H9 (cell line): ENCODE data around the gene GBGT1. TPM values are rescaled to one million over a fixed set of nuclear protein-coding genes. Genes with fewer than 3 reads are reported as not detected.

Source experiments
- DNase-seq: peaks from one replicate; pipeline ENCODE4 v3.0.0-alpha.2; 2017
- H2AFZ ChIP-seq: one replicate; pipeline ENCODE4 v1.6.1; 2013; ENCODE audit warnings: mild to moderate bottlenecking, low read length, control low read depth, moderate library complexity
- H2AK5ac ChIP-seq: 2 replicates; pipeline ENCODE4 v1.6.1; 2013; ENCODE audit warnings: low read length, control low read depth, mixed read lengths; ENCODE audit not compliant: insufficient read length
- H2BK120ac ChIP-seq: one replicate; pipeline ENCODE4 v1.6.1; 2013; ENCODE audit warnings: low read depth, mild to moderate bottlenecking, low read length, control low read depth, inconsistent platforms; ENCODE audit not compliant: poor library complexity, severe bottlenecking
- H2BK12ac ChIP-seq: 2 replicates; pipeline ENCODE4 v1.6.1; 2013; ENCODE audit warnings: low read length, control low read depth, mixed read lengths, low read depth; ENCODE audit not compliant: insufficient read length
- H2BK15ac ChIP-seq: 2 replicates; pipeline ENCODE4 v1.6.1; 2013; ENCODE audit warnings: low read depth, low read length, control low read depth
- H2BK20ac ChIP-seq: one replicate; pipeline ENCODE4 v1.6.1; 2013; ENCODE audit warnings: low read depth, mild to moderate bottlenecking, low read length, control low read depth, inconsistent platforms; ENCODE audit not compliant: poor library complexity, severe bottlenecking
- H2BK5ac ChIP-seq: 2 replicates; pipeline ENCODE4 v1.6.1; 2013; ENCODE audit warnings: low read length, control low read depth, mixed read lengths; ENCODE audit not compliant: insufficient read length
- H3K14ac ChIP-seq: 2 replicates; pipeline ENCODE4 v1.6.1; 2013; ENCODE audit warnings: low read length, control low read depth; ENCODE audit not compliant: insufficient read depth
- H3K18ac ChIP-seq: 2 replicates; pipeline ENCODE4 v1.6.1; 2013; ENCODE audit warnings: low read depth, mild to moderate bottlenecking, mixed read lengths, low read length, control low read depth; ENCODE audit not compliant: insufficient read length
- H3K23ac ChIP-seq: 2 replicates; pipeline ENCODE4 v1.6.1; 2013; ENCODE audit warnings: low read length, control low read depth, mixed read lengths, low read depth; ENCODE audit not compliant: insufficient read length
- H3K23me2 ChIP-seq: 2 replicates; pipeline ENCODE4 v1.6.1; 2013; ENCODE audit warnings: low read depth, mild to moderate bottlenecking, mixed read lengths, low read length, control low read depth; ENCODE audit not compliant: insufficient read length, poor library complexity, severe bottlenecking
- H3K27ac ChIP-seq: 2 replicates; pipeline ENCODE4 v1.5.1; 2013; ENCODE audit warnings: low read length, control low read depth, mixed read lengths, low read depth; ENCODE audit not compliant: insufficient read length
- H3K27me3 ChIP-seq: 2 replicates; pipeline ENCODE4 v1.6.1; 2013; ENCODE audit warnings: low read length, control low read depth, inconsistent platforms; ENCODE audit not compliant: insufficient read depth
- H3K4ac ChIP-seq: 2 replicates; pipeline ENCODE4 v1.6.1; 2013; ENCODE audit warnings: low read depth, mild to moderate bottlenecking, control low read depth, inconsistent platforms, low read length, moderate library complexity
- H3K4me1 ChIP-seq: 2 replicates; pipeline ENCODE4 v1.6.1; 2013; ENCODE audit warnings: low read length, control low read depth, inconsistent platforms; ENCODE audit not compliant: insufficient read depth
- H3K4me2 ChIP-seq: 2 replicates; pipeline ENCODE4 v1.6.1; 2013; ENCODE audit warnings: low read length, control low read depth, mixed read lengths; ENCODE audit not compliant: insufficient read length, insufficient read depth
- H3K56ac ChIP-seq: 2 replicates; pipeline ENCODE4 v1.6.1; 2013; ENCODE audit warnings: low read depth, mild to moderate bottlenecking, mixed read lengths, low read length, control low read depth; ENCODE audit not compliant: insufficient read length
- H3K79me1 ChIP-seq: 2 replicates; pipeline ENCODE4 v1.6.1; 2013; ENCODE audit warnings: low read depth, mild to moderate bottlenecking, moderate library complexity, low read length, control low read depth, inconsistent platforms; ENCODE audit not compliant: insufficient read depth, poor library complexity, severe bottlenecking
- H3K79me2 ChIP-seq: 2 replicates; pipeline ENCODE4 v1.6.1; 2013; ENCODE audit warnings: low read length, control low read depth, inconsistent platforms; ENCODE audit not compliant: insufficient read depth
- H3K9ac ChIP-seq: 2 replicates; pipeline ENCODE4 v1.6.1; 2013; ENCODE audit warnings: low read length, control low read depth, mixed read lengths; ENCODE audit not compliant: insufficient read length; ENCODE audit errors: extremely low read depth
- H3K9me3 ChIP-seq: one replicate; pipeline ENCODE4 v1.6.1; 2013; ENCODE audit warnings: low read depth, low read length, inconsistent platforms; ENCODE audit not compliant: control insufficient read depth
- H3T11ph ChIP-seq: one replicate; pipeline ENCODE4 v1.6.1; 2013; ENCODE audit warnings: mild to moderate bottlenecking, low read length, control low read depth, inconsistent platforms
- H4K20me1 ChIP-seq: one replicate; pipeline ENCODE4 v1.6.1; 2013; ENCODE audit not compliant: control insufficient read depth, insufficient read length, insufficient read depth
- H4K5ac ChIP-seq: 2 replicates; pipeline ENCODE4 v1.6.1; 2013; ENCODE audit warnings: low read depth, mild to moderate bottlenecking, mixed read lengths, low read length, control low read depth; ENCODE audit not compliant: insufficient read length
- H4K8ac ChIP-seq: replicated peaks from 2 replicates; pipeline ENCODE4 v1.6.1; 2013; ENCODE audit warnings: low read length, control low read depth, mixed read lengths, low read depth; ENCODE audit not compliant: insufficient read length
- H4K91ac ChIP-seq: 2 replicates; pipeline ENCODE4 v1.6.1; 2013; ENCODE audit warnings: low read depth, mild to moderate bottlenecking, moderate library complexity, mixed read lengths, low read length, control low read depth; ENCODE audit not compliant: insufficient read length
- H3K27ac Mint-ChIP-seq, 3 experiments: 2 replicates in 2 of 3; 3 replicates in 1 of 3; pipeline ENCODE4 v1.8.0; 2020 to 2021; ENCODE audit warnings: mixed read lengths in 3 of 3, mild to moderate bottlenecking in 1 of 3, moderate library complexity in 1 of 3
- H3K27me3 Mint-ChIP-seq: 2 replicates; pipeline ENCODE4 v1.8.0; 2021; ENCODE audit warnings: low read depth, mild to moderate bottlenecking, moderate library complexity, mixed read lengths
- H3K36me3 Mint-ChIP-seq, 3 experiments: 2 replicates in 2 of 3; 3 replicates in 1 of 3; pipeline ENCODE4 v1.8.0; 2020 to 2021; ENCODE audit warnings: low read depth in 3 of 3, mixed read lengths in 3 of 3; ENCODE audit not compliant: insufficient read depth in 1 of 3
- H3K4me1 Mint-ChIP-seq, 2 experiments: 2 replicates each; pipeline ENCODE4 v1.8.0; 2020; ENCODE audit warnings: mixed read lengths in 2 of 2
- H3K4me3 Mint-ChIP-seq, 2 experiments: 2 replicates in 1 of 2; 3 replicates in 1 of 2; pipeline ENCODE4 v1.8.0; 2020 to 2021; ENCODE audit warnings: mild to moderate bottlenecking in 2 of 2, mixed read lengths in 2 of 2, moderate library complexity in 1 of 2
- H3K9me3 Mint-ChIP-seq, 2 experiments: 2 replicates in 1 of 2; 3 replicates in 1 of 2; pipeline ENCODE4 v1.8.0; 2020; ENCODE audit warnings: mild to moderate bottlenecking in 2 of 2, mixed read lengths in 2 of 2, moderate library complexity in 1 of 2
- CTCF ChIP-seq: fragments of 200-600 bp; sonication (generic); conservative IDR thresholded peaks from 3 replicates; pipeline ENCODE4 v1.8.0; 2021; ENCODE audit warnings: antibody characterized with exemption, mild to moderate bottlenecking
- WGBS: extraction: QIAGEN DNeasy Blood & Tissue Kit; methylation state at CpG from one replicate; pipeline ENCODE4 v1.1.7; 2013; ENCODE audit warnings: missing lambda C conversion rate, low lambda C conversion rate, mixed read lengths; ENCODE audit not compliant: insufficient read length; ENCODE audit errors: extremely low coverage; 5-methylcytosine and 5-hydroxymethylcytosine counted together
- total RNA-seq: library from RNA; stranded (reverse); gene quantifications from 2 replicates; pipeline ENCODE4 v1.2.1, GENCODE V29; 2021

GBGT1 gene
- total RNA-seq, 1 experiment from 2014 or later: 9.3 TPM

- no peaks in the 10 kb centered on the region for H3K9me3 ChIP-seq
- TF ChIP-seq CTCF: no peak
- WGBS: no CpG with 5 or more reads among the region's 29 CpGs
- H4K8ac ChIP-seq: no peak overlapping the region
- H2BK12ac ChIP-seq: no peak overlapping the region
- peaks cover 7 to 15% of the 10 kb centered on the region in 2 experiments; a peak in 3 of 4 replicates for H3K4me1 Mint-ChIP-seq
- no peak overlapping the region for H3K27ac Mint-ChIP-seq
- peaks cover 3% of the 10 kb centered on the region for H3K23me2 ChIP-seq
- H4K5ac ChIP-seq: no peak overlapping the region
- no peak overlapping the region for H3K18ac ChIP-seq
- no peaks in the 10 kb centered on the region for H3K36me3 Mint-ChIP-seq
- H2BK120ac ChIP-seq: no peak overlapping the region
- no peak overlapping the region for H3K4me3 Mint-ChIP-seq
- H3T11ph ChIP-seq: no peak overlapping the region
- H3K4me2 ChIP-seq: no peak overlapping the region
- H3K9ac ChIP-seq: no peak overlapping the region
- no peak overlapping the region for H3K27ac ChIP-seq
- no peaks in the 10 kb centered on the region for H3K9me3 Mint-ChIP-seq
- H3K79me1 ChIP-seq: no peaks in the 10 kb centered on the region
- no peak overlapping the region for H2AK5ac ChIP-seq
- no peak for DNase-seq
- H3K4me1 ChIP-seq: no peaks in the 10 kb centered on the region
- H3K14ac ChIP-seq: no peak overlapping the region
- H3K27me3 Mint-ChIP-seq: peaks cover 17% of the 10 kb centered on the region
- H2AFZ ChIP-seq: no peak overlapping the region
- no peak overlapping the region for H2BK20ac ChIP-seq
- H4K20me1 ChIP-seq: no peaks in the 10 kb centered on the region
- H4K91ac ChIP-seq: no peak overlapping the region
- H2BK15ac ChIP-seq: no peak overlapping the region
- H2BK5ac ChIP-seq: no peak overlapping the region
- no peak overlapping the region for H3K23ac ChIP-seq
- H3K4ac ChIP-seq: no peak overlapping the region
- no peak overlapping the region for H3K56ac ChIP-seq
- no peaks in the 10 kb centered on the region for H3K79me2 ChIP-seq
- no peaks in the 10 kb centered on the region; the same call in 1 of the 2 replicates for H3K27me3 ChIP-seq
These were observed 34.5 kb downstream of the GBGT1 start for GRCh38 chr9:133129001-133129795.
